ENCODE data around the gene ZBTB20. TPM values are rescaled to one million over a fixed set of nuclear protein-coding genes. Genes with fewer than 3 reads are reported as not detected.
A peak's percentile ranks its signal among the peaks of the same experiment; 100 is the strongest.

Gene ZBTB20
- total and polyA plus RNA-seq, 4 donors = 0.74 to 77.1 (median 27.9) TPM

DNA sequence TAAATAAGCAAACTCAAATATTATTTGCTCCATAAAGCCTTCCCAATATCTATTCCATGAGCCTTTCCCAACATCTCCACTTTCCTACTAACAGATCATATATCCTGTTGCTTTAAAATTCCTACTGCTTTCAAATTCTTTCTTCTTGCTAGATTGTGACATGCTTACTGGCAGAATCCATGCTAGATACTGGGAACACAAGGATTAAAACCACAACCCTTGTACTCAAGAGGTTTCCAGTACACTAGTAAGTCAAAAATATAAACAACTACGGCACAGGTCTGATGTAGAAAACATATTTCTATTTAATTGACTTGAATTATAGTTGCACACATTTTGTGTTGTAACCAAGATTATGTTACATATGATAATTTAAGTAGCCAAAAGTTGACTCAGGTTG lies 275.0 kb downstream of the ZBTB20 start:
- no peaks in the 10 kb centered on the region for H3K9me3 ChIP-seq (ENCODE audit: control insufficient read depth in 4 of 4, insufficient read depth in 3 of 4, low read length in 3 of 4)
- DNase-seq = no peak
- no peak overlapping the region for H3K9ac ChIP-seq (ENCODE audit: insufficient read depth in 1 of 2, low read length in 2 of 2)
- no peaks in the 10 kb centered on the region for H3K27me3 ChIP-seq (ENCODE audit: control insufficient read depth in 3 of 3, insufficient read depth in 3 of 3, low read length in 2 of 3)
- TF ChIP-seq, protein P1, sequence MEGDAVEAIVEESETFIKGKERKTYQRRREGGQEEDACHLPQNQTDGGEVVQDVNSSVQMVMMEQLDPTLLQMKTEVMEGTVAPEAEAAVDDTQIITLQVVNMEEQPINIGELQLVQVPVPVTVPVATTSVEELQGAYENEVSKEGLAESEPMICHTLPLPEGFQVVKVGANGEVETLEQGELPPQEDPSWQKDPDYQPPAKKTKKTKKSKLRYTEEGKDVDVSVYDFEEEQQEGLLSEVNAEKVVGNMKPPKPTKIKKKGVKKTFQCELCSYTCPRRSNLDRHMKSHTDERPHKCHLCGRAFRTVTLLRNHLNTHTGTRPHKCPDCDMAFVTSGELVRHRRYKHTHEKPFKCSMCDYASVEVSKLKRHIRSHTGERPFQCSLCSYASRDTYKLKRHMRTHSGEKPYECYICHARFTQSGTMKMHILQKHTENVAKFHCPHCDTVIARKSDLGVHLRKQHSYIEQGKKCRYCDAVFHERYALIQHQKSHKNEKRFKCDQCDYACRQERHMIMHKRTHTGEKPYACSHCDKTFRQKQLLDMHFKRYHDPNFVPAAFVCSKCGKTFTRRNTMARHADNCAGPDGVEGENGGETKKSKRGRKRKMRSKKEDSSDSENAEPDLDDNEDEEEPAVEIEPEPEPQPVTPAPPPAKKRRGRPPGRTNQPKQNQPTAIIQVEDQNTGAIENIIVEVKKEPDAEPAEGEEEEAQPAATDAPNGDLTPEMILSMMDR (IDR thresholded peaks at IDR 0.05; ENCODE audit: control extremely low read depth, extremely low read depth) = no peak
- H3K36me3 ChIP-seq (ENCODE audit: control insufficient read depth in 4 of 4, insufficient read depth in 4 of 4, low read length in 4 of 4) = no peaks in the 10 kb centered on the region
- H3K4me3 ChIP-seq = no peak overlapping the region
- WGBS, 2 donors = 59 to 84% methylated on average over 1 of the region's 1 CpG
- no peak overlapping the region for H3K27ac ChIP-seq (ENCODE audit: low read depth in 1 of 2, low read length in 1 of 2)
- no peak for ATAC-seq (ENCODE audit: insufficient read depth, low FRiP score)
- H3K4me1 ChIP-seq (ENCODE audit: control insufficient read depth in 5 of 5, insufficient read depth in 5 of 5, low read length in 5 of 5) = peaks cover 0 to 15% (median 0%) of the 10 kb centered on the region in 5 donors

DNA sequence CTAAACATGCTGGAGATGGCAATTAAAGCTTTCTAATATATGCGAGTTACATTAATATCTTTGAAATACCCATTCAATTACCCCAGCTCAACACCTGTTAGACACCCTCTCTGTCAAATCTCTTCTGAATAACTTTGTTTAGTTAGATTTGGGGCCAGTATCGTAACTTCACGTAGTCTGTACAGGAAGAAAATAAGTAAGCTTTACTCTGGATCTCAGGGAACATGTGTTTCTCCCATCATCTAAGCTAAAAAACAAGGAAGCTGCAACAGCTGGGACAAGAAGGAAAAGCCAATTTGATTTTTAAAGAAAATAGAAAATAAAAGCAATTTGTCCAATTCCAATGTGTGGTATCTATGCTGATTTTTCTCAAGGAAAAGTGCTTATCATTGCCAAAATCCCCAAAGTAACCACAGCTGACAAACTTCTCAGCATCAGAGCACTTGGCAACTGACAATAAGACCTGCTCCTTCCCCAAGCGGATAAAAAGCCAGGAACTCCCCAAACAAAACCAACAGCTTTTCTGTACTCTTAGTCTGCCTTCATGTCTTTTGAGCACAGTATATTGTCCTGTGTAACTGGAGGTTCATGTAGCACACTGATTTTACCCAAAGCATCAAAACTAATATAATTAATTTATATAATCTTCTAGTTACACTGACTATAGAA lies 279.1 kb downstream of the ZBTB20 start:
- Histone ChIP-seq H3K27ac (ENCODE audit: low read depth in 1 of 2, low read length in 1 of 2) (no peak overlapping the region), H3K4me3 (no peak overlapping the region), H3K9ac (ENCODE audit: insufficient read depth in 1 of 2, low read length in 2 of 2) (no peak overlapping the region), H3K36me3 (ENCODE audit: control insufficient read depth in 4 of 4, insufficient read depth in 4 of 4, low read length in 4 of 4) (no peaks in the 10 kb centered on the region), H3K4me1 (ENCODE audit: control insufficient read depth in 5 of 5, insufficient read depth in 5 of 5, low read length in 5 of 5) (peaks cover 0 to 11% (median 0%) of the 10 kb centered on the region in 5 donors), H3K27me3 (ENCODE audit: control insufficient read depth in 3 of 3, insufficient read depth in 3 of 3, low read length in 2 of 3) (no peaks in the 10 kb centered on the region), H3K9me3 (ENCODE audit: control insufficient read depth in 4 of 4, insufficient read depth in 3 of 4, low read length in 3 of 4) (no peaks in the 10 kb centered on the region)
- ATAC-seq (ENCODE audit: insufficient read depth, low FRiP score) (no peak), DNase-seq (peak in 1 of 3 donors; percentile 34)
- TF ChIP-seq, protein P1 (IDR thresholded peaks at IDR 0.05; ENCODE audit: control extremely low read depth, extremely low read depth) = no peak
- 89 to 93% methylated on average over 4 of the region's 4 CpGs for WGBS, 2 donors

DNA sequence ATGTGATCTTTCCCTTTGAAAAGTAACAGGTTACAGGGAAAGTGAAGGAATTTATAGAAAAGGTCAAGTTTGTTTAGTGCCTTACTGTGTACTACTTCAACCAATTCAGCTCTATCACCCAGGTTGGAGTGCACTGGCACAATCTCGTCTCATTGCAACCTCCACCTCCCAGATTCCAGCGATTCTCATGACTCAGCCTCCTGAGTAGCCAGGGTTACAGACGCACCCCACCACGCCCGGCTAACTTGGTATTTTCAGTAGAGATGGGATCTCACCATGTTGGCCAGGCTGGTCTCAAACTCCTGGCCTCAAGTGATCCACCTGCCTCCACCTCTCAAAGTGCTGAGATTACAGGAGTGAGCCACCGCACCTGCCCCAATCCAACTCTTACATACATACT lies 279.7 kb downstream of the ZBTB20 start:
- 93 to 96% methylated on average over 6 of the region's 6 CpGs for WGBS, 2 donors
- no peak for DNase-seq

More for the DNA sequence above, 279.7 kb downstream of the ZBTB20 start:
- Histone ChIP-seq H3K36me3 (ENCODE audit: control insufficient read depth in 4 of 4, insufficient read depth in 4 of 4, low read length in 4 of 4) (no peaks in the 10 kb centered on the region), H3K4me3 (no peak overlapping the region), H3K4me1 (ENCODE audit: control insufficient read depth in 5 of 5, insufficient read depth in 5 of 5, low read length in 5 of 5) (peaks cover 0 to 11% (median 0%) of the 10 kb centered on the region in 5 donors), H3K9ac (ENCODE audit: insufficient read depth in 1 of 2, low read length in 2 of 2) (no peak overlapping the region), H3K27me3 (ENCODE audit: control insufficient read depth in 3 of 3, insufficient read depth in 3 of 3, low read length in 2 of 3) (no peaks in the 10 kb centered on the region), H3K9me3 (ENCODE audit: control insufficient read depth in 4 of 4, insufficient read depth in 3 of 4, low read length in 3 of 4) (no peaks in the 10 kb centered on the region), H3K27ac (ENCODE audit: low read depth in 1 of 2, low read length in 1 of 2) (no peak overlapping the region)
- ATAC-seq (ENCODE audit: insufficient read depth, low FRiP score) = no peak
- TF ChIP-seq, protein P1 (IDR thresholded peaks at IDR 0.05; ENCODE audit: control extremely low read depth, extremely low read depth) = no peak
